Measurements from ENCODE around the gene EPHA5. TPM values are rescaled to one million over a fixed set of nuclear protein-coding genes. Genes with fewer than 3 reads are reported as not detected.

The EPHA5 gene
- total RNA-seq, 1 experiment from 2014 or later, result 0.11 TPM

DNA sequence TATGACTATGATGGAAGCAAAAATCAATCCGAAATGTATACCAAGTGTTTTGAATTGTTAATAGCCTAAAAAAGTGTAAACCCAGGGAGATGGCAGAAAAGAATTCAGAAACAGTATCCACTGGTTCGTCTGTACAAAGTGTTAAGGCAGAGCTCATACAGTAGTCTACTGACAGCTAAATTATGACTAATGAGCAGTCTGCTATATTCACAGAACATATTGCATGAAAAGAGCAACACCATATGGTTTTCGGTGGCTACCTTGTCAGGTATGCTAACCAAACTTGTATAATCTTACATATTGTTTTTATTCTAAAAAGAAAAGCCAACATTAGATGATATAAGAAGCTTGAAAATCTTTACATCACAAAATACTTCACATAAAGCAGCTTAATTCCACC lies 18.5 kb downstream of the EPHA5 start:
- intact Hi-C loops (cut with micrococcal nuclease; ENCODE audit: unreplicated experiment), result no loop called here
- BruUV-seq (replicated peaks), result no TSS peak
- Mint-ChIP-seq H3K4me3 (ENCODE audit: unreplicated experiment) (no peak overlapping the region), H3K27ac (ENCODE audit: unreplicated experiment) (no peak overlapping the region), H3K36me3 (ENCODE audit: insufficient read depth, unreplicated experiment) (no peaks in the 10 kb centered on the region), H3K27me3 (ENCODE audit: insufficient read depth, unreplicated experiment) (no peaks in the 10 kb centered on the region), H3K9me3 (ENCODE audit: unreplicated experiment) (no peaks in the 10 kb centered on the region), H3K4me1 (ENCODE audit: low read depth, unreplicated experiment) (peaks cover 6% of the 10 kb centered on the region)
- no peak for DNase-seq
- Histone ChIP-seq H3K9me3 (no peaks in the 10 kb centered on the region), H3K36me3 (ENCODE audit: control insufficient read depth, insufficient read depth, low read length) (no peaks in the 10 kb centered on the region), H3K4me3 (ENCODE audit: low read depth, low read length) (no peak overlapping the region), H3K4me1 (no peaks in the 10 kb centered on the region), H3K27me3 (replicated peaks; ENCODE audit: control insufficient read depth, insufficient read depth, low read length) (no peaks in the 10 kb centered on the region)
- TF ChIP-seq, protein P1, sequence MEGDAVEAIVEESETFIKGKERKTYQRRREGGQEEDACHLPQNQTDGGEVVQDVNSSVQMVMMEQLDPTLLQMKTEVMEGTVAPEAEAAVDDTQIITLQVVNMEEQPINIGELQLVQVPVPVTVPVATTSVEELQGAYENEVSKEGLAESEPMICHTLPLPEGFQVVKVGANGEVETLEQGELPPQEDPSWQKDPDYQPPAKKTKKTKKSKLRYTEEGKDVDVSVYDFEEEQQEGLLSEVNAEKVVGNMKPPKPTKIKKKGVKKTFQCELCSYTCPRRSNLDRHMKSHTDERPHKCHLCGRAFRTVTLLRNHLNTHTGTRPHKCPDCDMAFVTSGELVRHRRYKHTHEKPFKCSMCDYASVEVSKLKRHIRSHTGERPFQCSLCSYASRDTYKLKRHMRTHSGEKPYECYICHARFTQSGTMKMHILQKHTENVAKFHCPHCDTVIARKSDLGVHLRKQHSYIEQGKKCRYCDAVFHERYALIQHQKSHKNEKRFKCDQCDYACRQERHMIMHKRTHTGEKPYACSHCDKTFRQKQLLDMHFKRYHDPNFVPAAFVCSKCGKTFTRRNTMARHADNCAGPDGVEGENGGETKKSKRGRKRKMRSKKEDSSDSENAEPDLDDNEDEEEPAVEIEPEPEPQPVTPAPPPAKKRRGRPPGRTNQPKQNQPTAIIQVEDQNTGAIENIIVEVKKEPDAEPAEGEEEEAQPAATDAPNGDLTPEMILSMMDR (IDR thresholded peaks at IDR 0.05; ENCODE audit: insufficient read depth in 1 of 2, low read depth in 1 of 2, low read length in 1 of 2, severe bottlenecking in 1 of 2, unreplicated experiment in 1 of 2), result no peak
- POLR2A ChIA-PET, result no interaction called here
- CTCF ChIA-PET, result no interaction called here

DNA sequence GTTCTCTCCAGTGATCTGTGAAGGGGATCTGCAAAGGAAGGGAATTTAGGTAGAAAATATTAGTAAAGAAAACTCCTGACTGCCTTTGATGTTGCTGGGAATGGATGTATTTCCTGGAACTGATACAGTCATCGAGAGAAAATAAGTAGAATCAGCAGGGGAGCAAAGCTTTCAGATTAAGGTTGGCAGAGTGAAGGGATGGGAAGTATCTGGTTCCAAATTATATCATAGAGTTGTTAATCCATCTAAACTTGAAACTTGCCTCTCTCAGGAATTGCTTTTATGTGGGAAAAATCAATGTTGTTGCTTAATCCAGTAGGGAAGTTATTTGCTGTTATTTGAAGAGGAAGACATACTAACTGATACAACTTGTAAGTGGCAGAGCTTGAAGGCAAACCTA lies 19.3 kb downstream of the EPHA5 start:
- Mint-ChIP-seq H3K27ac (ENCODE audit: unreplicated experiment) (no peak overlapping the region), H3K4me1 (ENCODE audit: low read depth, unreplicated experiment) (peaks cover 6% of the 10 kb centered on the region), H3K4me3 (ENCODE audit: unreplicated experiment) (no peak overlapping the region), H3K9me3 (ENCODE audit: unreplicated experiment) (no peaks in the 10 kb centered on the region), H3K36me3 (ENCODE audit: insufficient read depth, unreplicated experiment) (no peaks in the 10 kb centered on the region), H3K27me3 (ENCODE audit: insufficient read depth, unreplicated experiment) (no peaks in the 10 kb centered on the region)
- DNase-seq, result no peak
- BruUV-seq (replicated peaks), result no TSS peak
- Histone ChIP-seq H3K4me1 (no peaks in the 10 kb centered on the region), H3K36me3 (ENCODE audit: control insufficient read depth, insufficient read depth, low read length) (no peaks in the 10 kb centered on the region), H3K9me3 (no peaks in the 10 kb centered on the region), H3K4me3 (ENCODE audit: low read depth, low read length) (no peak overlapping the region), H3K27me3 (replicated peaks; ENCODE audit: control insufficient read depth, insufficient read depth, low read length) (no peaks in the 10 kb centered on the region)
- intact Hi-C loops (cut with micrococcal nuclease; ENCODE audit: unreplicated experiment), result no loop called here
- TF ChIP-seq, protein P1 (IDR thresholded peaks at IDR 0.05; ENCODE audit: insufficient read depth in 1 of 2, low read depth in 1 of 2, low read length in 1 of 2, severe bottlenecking in 1 of 2, unreplicated experiment in 1 of 2), result no peak
- ChIA-PET POLR2A (no interaction called here), CTCF (no interaction called here)

GRCh38 chr4:65646136-65646535 lies 24.2 kb downstream of the EPHA5 start:
- TF ChIP-seq, protein P1 (IDR thresholded peaks at IDR 0.05; ENCODE audit: insufficient read depth in 1 of 2, low read depth in 1 of 2, low read length in 1 of 2, severe bottlenecking in 1 of 2, unreplicated experiment in 1 of 2), result no peak
- H3K27me3 ChIP-seq (replicated peaks; ENCODE audit: control insufficient read depth, insufficient read depth, low read length), result no peaks in the 10 kb centered on the region
- Mint-ChIP-seq H3K27ac (ENCODE audit: unreplicated experiment) (no peak overlapping the region), H3K4me1 (ENCODE audit: low read depth, unreplicated experiment) (peaks cover 6% of the 10 kb centered on the region), H3K4me3 (ENCODE audit: unreplicated experiment) (no peak overlapping the region), H3K36me3 (ENCODE audit: insufficient read depth, unreplicated experiment) (no peaks in the 10 kb centered on the region), H3K27me3 (ENCODE audit: insufficient read depth, unreplicated experiment) (peaks cover 2% of the 10 kb centered on the region), H3K9me3 (ENCODE audit: unreplicated experiment) (no peaks in the 10 kb centered on the region)
- no peak overlapping the region for H3K4me3 ChIP-seq (ENCODE audit: low read depth, low read length)
- H3K4me1 ChIP-seq, result no peaks in the 10 kb centered on the region
- no peaks in the 10 kb centered on the region for H3K9me3 ChIP-seq
- no TSS peak for BruUV-seq (replicated peaks)
- POLR2A ChIA-PET, result no interaction called here
- intact Hi-C loops (cut with micrococcal nuclease; ENCODE audit: unreplicated experiment), result no loop called here
- DNase-seq, result no peak
- H3K36me3 ChIP-seq (ENCODE audit: control insufficient read depth, insufficient read depth, low read length), result no peaks in the 10 kb centered on the region
- CTCF ChIA-PET, result no interaction called here
